Activated CD8-positive, alpha-beta T cell treated with anti-CD3 and anti-CD28 coated beads, Interleukin-2, amount 10 ng/mL, durations not matched to agents 7 days and 5 days (primary cell): ENCODE results near the gene CCNI. TPM values are rescaled to one million over a fixed set of nuclear protein-coding genes. Genes with fewer than 3 reads are reported as not detected.

Source experiments
- ATAC-seq: fragments of 150-1000 bp; cut with Tn5 transposase; one replicate; pipeline ENCODE4 v1.10.0; 2021; ENCODE audit warnings: moderate library complexity
- CTCF ChIA-PET: fragments of 350-600 bp; sonication (Branson Sonifier 250); formaldehyde crosslinking; loops from one replicate; lab custom pipeline; 2021; ENCODE audit warnings: antibody characterized with exemption; lab: Charles Lee
- POLR2A ChIA-PET: fragments of 350-600 bp; sonication (Branson Sonifier 250); formaldehyde crosslinking; loops from one replicate; lab custom pipeline; 2021; ENCODE audit warnings: antibody characterized with exemption; lab: Charles Lee
- DNase-seq: peaks from one replicate; pipeline ENCODE4 v3.0.0-alpha.2; 2020
- H3K27ac Mint-ChIP-seq: one replicate; pipeline ENCODE4 v1.8.0; 2021; ENCODE audit warnings: mild to moderate bottlenecking, mixed read lengths
- H3K27me3 Mint-ChIP-seq: one replicate; pipeline ENCODE4 v1.8.0; 2021; ENCODE audit warnings: low read depth, mixed read lengths
- H3K36me3 Mint-ChIP-seq: one replicate; pipeline ENCODE4 v1.8.0; 2021; ENCODE audit warnings: low read depth, mixed read lengths
- H3K4me1 Mint-ChIP-seq: one replicate; pipeline ENCODE4 v1.8.0; 2021; ENCODE audit warnings: low read depth, mixed read lengths
- H3K4me3 Mint-ChIP-seq: one replicate; pipeline ENCODE4 v1.8.0; 2021; ENCODE audit warnings: mild to moderate bottlenecking, mixed read lengths
- H3K9me3 Mint-ChIP-seq: one replicate; pipeline ENCODE4 v1.8.0; 2022; ENCODE audit warnings: mixed read lengths; ENCODE audit not compliant: insufficient read depth
- total RNA-seq, 2 experiments: library from RNA; stranded (reverse); gene quantifications; one replicate each; pipeline ENCODE4 v1.2.3, GENCODE V29; 2021

The CCNI gene
- total RNA-seq, 2 experiments from 2014 or later: 203 to 216 TPM

DNA sequence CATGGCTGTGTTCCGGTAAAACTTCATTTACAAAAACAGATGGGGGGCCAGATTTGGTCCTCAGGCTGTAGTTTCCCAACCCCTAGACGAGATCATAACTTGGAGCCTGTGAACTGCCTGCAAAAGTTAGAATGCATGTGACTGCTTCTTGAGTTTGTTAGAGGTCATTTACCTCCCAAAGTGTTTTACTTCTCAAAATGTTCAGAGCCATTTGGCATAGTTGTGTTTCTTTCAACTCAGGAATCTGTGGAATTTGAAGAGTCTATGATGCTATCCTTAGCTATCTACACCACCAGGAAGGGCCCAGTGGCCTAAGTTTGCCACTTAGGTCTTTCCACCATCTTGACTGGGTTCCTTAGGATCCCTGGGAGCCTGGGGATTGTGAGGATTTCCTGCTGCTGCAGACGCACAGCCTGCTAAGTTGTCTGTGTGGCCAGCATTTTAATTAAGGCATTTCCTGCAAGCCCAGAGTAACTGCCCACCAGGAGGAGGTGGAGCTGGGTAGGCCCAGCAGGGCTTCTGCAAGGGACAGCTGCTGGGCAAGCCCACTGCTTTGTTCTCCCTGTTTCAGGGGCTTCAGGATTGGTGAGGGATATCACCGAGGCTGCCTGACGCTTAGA is 53.1 kb downstream of the CCNI start:
- POLR2A ChIA-PET: no interaction called here
- DNase-seq (no peak), ATAC-seq (no peak)
- H3K4me1 Mint-ChIP-seq: peaks cover 16% of the 10 kb centered on the region
- no peaks in the 10 kb centered on the region for H3K27me3 Mint-ChIP-seq
- no peak overlapping the region for H3K4me3 Mint-ChIP-seq
- peaks cover 64% of the 10 kb centered on the region for H3K36me3 Mint-ChIP-seq
- CTCF ChIA-PET: no interaction called here
- H3K9me3 Mint-ChIP-seq: no peaks in the 10 kb centered on the region
- H3K27ac Mint-ChIP-seq: no peak overlapping the region

DNA sequence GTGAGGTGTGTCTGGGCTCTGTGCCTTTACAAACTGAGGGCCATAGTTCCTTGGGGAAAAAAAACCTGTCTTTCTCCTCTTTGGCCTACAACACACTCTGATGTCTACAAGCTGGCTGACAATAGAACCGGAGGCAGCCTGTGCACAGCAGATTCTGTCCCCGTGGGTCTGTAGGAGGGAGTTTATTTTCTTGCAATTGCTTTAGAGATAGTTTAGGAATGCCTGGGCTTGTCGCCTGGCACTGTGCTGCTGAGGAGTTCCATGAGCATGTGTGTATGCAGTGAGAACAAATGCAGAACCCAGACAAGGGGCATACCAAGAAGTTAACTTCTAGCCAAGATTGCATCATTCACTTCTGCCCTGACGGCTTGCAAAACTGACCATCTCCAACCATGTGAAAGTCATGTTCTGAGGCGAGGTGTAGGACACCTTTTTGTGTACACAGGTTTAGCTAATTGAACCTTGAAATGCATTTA is 54.1 kb downstream of the CCNI start:
- H3K4me1 Mint-ChIP-seq: peaks cover 12% of the 10 kb centered on the region
- ChIA-PET CTCF (interaction anchor here (1.7 kb wide), 1 partner anchor 32 kb away, joined by 3 read pairs; no protein-coding TSS in a partner anchor), POLR2A (no interaction called here)
- H3K27ac Mint-ChIP-seq: no peak overlapping the region
- H3K9me3 Mint-ChIP-seq: no peaks in the 10 kb centered on the region
- H3K36me3 Mint-ChIP-seq: peaks cover 62% of the 10 kb centered on the region
- H3K4me3 Mint-ChIP-seq: no peak overlapping the region
- no peak for ATAC-seq
- DNase-seq: no peak
- H3K27me3 Mint-ChIP-seq: no peaks in the 10 kb centered on the region

DNA sequence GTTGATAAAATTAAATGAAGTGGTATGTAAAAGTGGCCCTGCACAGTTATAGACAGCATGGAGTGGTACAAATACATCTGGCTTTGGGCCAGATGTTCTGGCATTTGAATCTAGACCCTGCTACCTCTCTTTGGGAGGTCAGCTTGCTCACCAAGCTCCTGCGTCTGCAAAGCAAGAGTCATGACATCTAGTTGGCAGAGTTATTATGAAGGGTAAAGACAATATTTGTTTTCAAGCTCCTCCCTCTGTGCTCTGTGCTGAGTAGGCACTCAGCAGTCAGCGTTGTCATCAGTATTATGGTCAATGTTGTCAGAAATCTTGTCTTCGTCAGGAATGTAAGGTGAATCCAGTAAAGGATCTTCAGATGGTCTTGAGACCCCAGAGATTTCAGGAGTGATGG is 55.8 kb downstream of the CCNI start:
- ChIA-PET CTCF (interaction anchor here (0.8 to 1.0 kb wide), 2 partner anchors 25 to 183 kb away, joined by 3 read pairs; no protein-coding TSS in a partner anchor), POLR2A (no interaction called here)
- no peak overlapping the region for H3K4me3 Mint-ChIP-seq
- DNase-seq (no peak), ATAC-seq (no peak)
- H3K36me3 Mint-ChIP-seq: peaks cover 62% of the 10 kb centered on the region
- H3K9me3 Mint-ChIP-seq: no peaks in the 10 kb centered on the region
- H3K4me1 Mint-ChIP-seq: peaks cover 7% of the 10 kb centered on the region
- no peaks in the 10 kb centered on the region for H3K27me3 Mint-ChIP-seq
- H3K27ac Mint-ChIP-seq: no peak overlapping the region

DNA sequence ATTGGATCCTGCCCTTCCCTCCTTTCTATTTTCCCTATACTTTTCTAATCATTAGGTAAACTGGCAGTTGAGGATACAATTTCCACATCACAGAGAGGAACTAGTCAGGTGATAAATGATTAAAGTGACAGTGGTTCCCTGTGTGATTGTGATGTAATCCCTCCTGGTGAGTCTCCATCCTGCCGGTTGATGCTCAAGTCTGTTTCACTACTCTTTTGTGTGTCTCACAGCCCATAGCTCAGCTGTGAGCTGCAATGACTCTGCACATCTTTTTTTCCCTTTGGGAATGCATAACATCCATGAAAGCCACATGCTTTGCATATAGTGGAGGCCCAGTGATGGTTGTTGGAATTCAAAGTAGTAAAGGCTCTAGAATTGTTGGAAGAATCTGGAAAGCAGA is 60.4 kb downstream of the CCNI start:
- Mint-ChIP-seq H3K27ac (no peak overlapping the region), H3K9me3 (no peaks in the 10 kb centered on the region), H3K36me3 (peaks cover 58% of the 10 kb centered on the region), H3K27me3 (no peaks in the 10 kb centered on the region), H3K4me1 (peaks cover 26% of the 10 kb centered on the region), H3K4me3 (no peak overlapping the region)
- POLR2A ChIA-PET: no interaction called here
- ATAC-seq (no peak), DNase-seq (no peak)
- CTCF ChIA-PET: interaction anchor here (0.9 to 1.3 kb wide), 4 partner anchors 17 to 28 kb away, joined by 3 to 6 read pairs (median 4); no protein-coding TSS in a partner anchor

DNA sequence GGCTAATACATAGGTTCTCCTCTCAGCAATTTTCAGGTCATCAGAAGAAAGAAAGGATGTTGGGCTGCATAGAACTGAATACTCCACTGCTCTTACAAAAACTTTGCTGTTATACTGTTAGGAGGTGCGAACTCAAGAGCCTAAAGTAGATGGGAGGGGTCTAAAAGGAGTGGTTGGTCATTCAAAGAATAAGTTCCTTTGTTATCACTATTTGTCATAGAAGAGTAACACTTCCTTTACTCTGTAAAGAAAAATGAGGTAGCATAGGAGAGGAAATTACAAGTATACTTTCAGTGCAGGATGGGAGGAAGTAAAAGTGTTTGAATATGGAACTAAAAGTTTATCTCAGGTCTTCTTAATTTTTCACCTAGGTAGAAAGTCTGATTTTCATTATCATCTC is 61.5 kb downstream of the CCNI start:
- Mint-ChIP-seq H3K4me3 (no peak overlapping the region), H3K4me1 (peaks cover 28% of the 10 kb centered on the region), H3K9me3 (no peaks in the 10 kb centered on the region), H3K27me3 (no peaks in the 10 kb centered on the region), H3K27ac (no peak overlapping the region), H3K36me3 (peaks cover 50% of the 10 kb centered on the region)
- peak; percentile 36 for ATAC-seq
- CTCF ChIA-PET: interaction anchor here (0.9 to 1.1 kb wide), 2 partner anchors 18 to 26 kb away, joined by 5 to 6 read pairs; no protein-coding TSS in a partner anchor
- DNase-seq: no peak
- POLR2A ChIA-PET: no interaction called here

DNA sequence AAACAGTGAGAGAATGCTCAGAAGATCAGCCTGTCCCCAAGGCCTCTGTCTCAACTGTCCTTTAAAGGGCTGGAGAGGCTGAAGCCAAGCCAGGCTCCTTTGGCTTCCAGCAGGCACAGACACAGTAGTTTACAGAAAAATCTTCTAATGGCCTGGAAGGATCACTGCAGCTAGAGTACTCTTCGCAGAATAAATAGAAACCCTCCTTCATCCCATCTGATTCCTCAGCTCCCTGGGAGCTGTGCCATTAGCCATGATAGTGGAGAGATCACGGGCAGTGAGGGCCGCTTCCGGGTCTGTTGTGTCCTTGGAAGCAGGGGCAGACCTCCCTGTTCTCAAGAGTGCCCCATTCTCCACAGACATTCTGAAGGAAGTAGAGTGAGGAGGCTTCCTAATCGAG is 63.1 kb downstream of the CCNI start:
- H3K27me3 Mint-ChIP-seq: no peaks in the 10 kb centered on the region
- peaks cover 41% of the 10 kb centered on the region for H3K4me1 Mint-ChIP-seq
- H3K9me3 Mint-ChIP-seq: no peaks in the 10 kb centered on the region
- H3K36me3 Mint-ChIP-seq: peaks cover 59% of the 10 kb centered on the region
- ChIA-PET CTCF (interaction anchor here (1.0 to 1.8 kb wide), 6 partner anchors 16 to 191 kb away, joined by 3 to 8 read pairs (median 4); no protein-coding TSS in a partner anchor), POLR2A (no interaction called here)
- no peak overlapping the region for H3K4me3 Mint-ChIP-seq
- no peak overlapping the region for H3K27ac Mint-ChIP-seq
- ATAC-seq (no peak), DNase-seq (no peak)

DNA sequence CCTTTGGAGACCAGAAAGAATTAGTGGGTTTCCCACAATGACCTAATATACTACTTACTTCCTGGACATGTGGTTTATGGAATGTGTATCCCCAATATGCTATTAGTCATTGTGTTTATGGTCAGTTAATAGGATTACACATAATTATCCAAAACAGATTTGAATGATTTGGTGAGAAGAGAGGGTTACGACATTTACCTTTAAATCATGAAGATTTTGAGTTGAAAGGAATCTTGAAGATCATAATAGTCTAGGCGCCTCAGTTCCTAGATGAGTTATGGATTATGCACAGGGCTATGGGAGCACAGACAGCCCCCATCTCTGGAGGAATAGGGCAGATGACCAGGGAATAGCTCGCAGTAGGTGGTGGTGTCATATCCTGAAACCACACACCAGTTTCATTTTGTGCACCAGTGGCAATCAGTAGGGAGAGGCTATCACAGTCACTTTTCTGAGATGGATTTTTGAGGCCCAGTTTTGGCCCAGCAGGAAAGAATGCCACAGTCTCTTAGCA is 64.9 kb downstream of the CCNI start:
- Mint-ChIP-seq H3K4me1 (peaks cover 51% of the 10 kb centered on the region), H3K27ac (no peak overlapping the region), H3K4me3 (no peak overlapping the region), H3K9me3 (no peaks in the 10 kb centered on the region), H3K36me3 (peaks cover 66% of the 10 kb centered on the region), H3K27me3 (no peaks in the 10 kb centered on the region)
- ChIA-PET CTCF (interaction anchor here (1.4 kb wide), 2 partner anchors 18 to 41 kb away, joined by 4 to 7 read pairs; no protein-coding TSS in a partner anchor), POLR2A (interaction anchor here (0.6 kb wide), 1 partner anchor 1518 kb away, joined by 3 read pairs; no protein-coding TSS in a partner anchor)
- ATAC-seq (no peak), DNase-seq (no peak)

DNA sequence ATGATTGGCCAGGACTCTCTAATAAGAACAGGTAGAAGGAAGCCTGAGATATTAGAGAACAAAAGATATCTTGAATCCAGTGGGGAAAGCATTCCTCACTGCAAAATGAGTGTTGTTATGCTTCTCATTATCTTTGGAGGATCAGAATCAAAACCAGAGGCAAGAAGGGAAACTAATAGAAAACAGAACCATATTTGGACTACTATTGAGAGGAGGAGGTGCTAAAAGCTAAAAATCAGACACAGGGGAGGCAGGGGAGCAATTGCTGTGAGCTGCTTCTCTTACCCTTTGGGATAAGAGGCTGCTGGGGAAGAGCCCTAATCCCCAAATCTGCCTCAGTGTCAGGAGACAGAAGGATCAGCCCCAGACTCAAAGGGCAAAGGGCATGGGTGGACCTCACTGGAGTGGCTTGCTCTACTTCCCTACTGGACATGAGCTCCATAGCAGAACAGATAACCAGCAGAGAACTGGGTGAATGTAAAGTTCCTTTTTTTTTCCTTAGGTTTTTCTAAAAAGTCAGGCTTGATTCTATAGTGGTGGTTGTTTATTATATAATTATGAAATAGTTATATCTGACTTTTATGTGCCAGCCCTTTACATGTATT is 66.2 kb downstream of the CCNI start:
- no peak for DNase-seq
- no peak for ATAC-seq
- ChIA-PET POLR2A (no interaction called here), CTCF (interaction anchor here (1.0 to 1.4 kb wide), 2 partner anchors 35 to 42 kb away, joined by 3 to 7 read pairs; no protein-coding TSS in a partner anchor)
- Mint-ChIP-seq H3K9me3 (no peaks in the 10 kb centered on the region), H3K36me3 (peaks cover 59% of the 10 kb centered on the region), H3K4me1 (peaks cover 41% of the 10 kb centered on the region), H3K27ac (no peak overlapping the region), H3K4me3 (no peak overlapping the region), H3K27me3 (no peaks in the 10 kb centered on the region)

DNA sequence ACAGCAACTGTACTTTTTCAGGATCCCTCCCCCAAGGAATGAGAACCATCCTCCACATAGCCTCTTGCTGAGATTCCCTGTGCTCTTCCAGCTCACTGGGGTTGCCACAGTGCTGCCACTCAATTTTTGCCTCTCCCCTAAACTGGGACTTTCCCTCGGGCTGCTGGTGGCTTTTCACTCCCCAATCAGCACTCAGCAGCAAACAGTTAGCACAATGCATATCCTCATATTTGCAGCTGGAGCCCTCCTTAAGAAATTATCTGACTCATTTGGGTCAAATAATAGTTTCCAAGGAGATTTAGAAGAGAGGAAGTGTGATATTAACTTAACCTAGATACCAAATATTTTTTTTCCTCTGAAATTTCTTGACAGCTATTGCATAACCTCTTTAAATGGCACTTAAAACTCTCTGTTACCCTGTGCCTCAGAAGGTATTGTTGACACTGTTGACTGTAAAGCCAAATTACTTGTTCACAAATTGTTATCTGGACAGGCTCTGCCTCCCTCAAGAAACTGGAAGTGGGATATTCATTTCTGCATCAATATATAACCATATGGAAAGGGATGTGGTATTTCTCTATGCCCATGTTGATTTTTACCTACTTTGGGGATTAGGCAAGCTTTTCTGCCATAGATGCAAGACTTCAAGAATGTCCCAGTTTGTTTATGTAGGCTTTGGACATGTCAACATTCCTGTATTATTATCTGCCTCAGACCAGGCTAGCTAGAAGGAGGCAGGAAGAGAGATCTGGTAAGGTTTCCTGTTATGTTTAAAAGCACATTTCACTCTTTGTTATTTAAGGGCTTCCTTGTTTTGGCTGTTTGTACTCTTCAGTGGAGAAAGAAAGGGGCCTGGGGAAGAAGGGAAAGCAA is 68.2 kb downstream of the CCNI start:
- Mint-ChIP-seq H3K36me3 (peaks cover 60% of the 10 kb centered on the region), H3K9me3 (no peaks in the 10 kb centered on the region), H3K4me3 (no peak overlapping the region), H3K27me3 (no peaks in the 10 kb centered on the region), H3K4me1 (peaks cover 39% of the 10 kb centered on the region), H3K27ac (peak overlapping the region; percentile 39)
- peak; percentile 69 for ATAC-seq
- no peak for DNase-seq
- POLR2A ChIA-PET: no interaction called here
- CTCF ChIA-PET: interaction anchor here (1.2 to 1.6 kb wide), 3 partner anchors 12 to 197 kb away, joined by 4 to 12 read pairs (median 6); no protein-coding TSS in a partner anchor

DNA sequence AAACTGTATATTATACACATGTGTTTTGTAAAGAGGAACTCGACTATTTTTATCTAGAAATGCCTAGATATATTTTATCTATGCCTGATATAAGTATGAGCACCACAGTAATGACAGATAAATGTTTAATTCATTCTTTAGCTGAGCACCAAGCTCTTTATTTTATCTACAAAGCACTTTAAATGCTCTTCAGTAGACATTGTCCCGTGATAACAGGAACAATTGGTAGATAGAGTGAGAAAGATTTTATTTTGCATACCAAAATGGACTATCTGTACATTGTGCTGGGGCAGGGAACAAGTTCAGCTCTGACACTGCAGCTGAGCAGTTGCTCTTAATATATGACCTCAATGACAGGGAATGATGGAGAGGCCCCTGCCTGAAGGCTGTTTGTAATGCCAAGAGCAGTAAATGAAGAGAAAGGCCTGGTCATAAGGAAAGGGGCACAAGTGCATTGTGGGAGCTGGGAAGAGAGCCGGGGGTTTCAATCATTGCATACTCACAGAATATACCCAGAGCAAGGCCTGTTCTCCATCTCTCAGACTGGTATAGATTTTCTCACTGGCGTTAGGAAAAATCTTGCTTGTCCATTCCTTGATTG is 68.9 kb downstream of the CCNI start:
- Mint-ChIP-seq H3K4me1 (peaks cover 38% of the 10 kb centered on the region), H3K27me3 (no peaks in the 10 kb centered on the region), H3K9me3 (no peaks in the 10 kb centered on the region), H3K27ac (no peak overlapping the region), H3K36me3 (peaks cover 61% of the 10 kb centered on the region), H3K4me3 (no peak overlapping the region)
- CTCF ChIA-PET: interaction anchor here (0.9 to 1.6 kb wide), 4 partner anchors 12 to 197 kb away, joined by 3 to 12 read pairs (median 5); no protein-coding TSS in a partner anchor
- no peak for ATAC-seq
- POLR2A ChIA-PET: no interaction called here
- no peak for DNase-seq

DNA sequence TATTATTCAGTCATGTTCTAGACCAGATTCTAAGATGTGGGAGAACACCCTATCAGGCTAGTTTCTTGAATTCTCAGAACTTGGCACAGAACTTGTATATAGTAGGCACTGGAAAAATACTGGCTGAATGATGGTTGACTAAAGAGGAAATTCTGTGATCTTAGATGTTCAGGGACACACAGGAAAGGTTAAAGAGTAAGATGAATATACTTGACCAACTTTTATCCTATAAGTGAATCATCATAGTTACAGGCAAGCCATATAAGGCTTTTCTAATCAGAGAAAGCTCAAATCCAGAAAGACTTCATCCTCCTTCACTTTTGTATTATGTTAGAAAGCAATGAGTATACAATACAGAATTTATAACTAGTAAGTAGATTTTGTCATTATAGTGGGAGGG is 72.4 kb downstream of the CCNI start:
- H3K4me3 Mint-ChIP-seq: no peak overlapping the region
- no peak overlapping the region for H3K27ac Mint-ChIP-seq
- H3K9me3 Mint-ChIP-seq: no peaks in the 10 kb centered on the region
- no peaks in the 10 kb centered on the region for H3K27me3 Mint-ChIP-seq
- DNase-seq: no peak
- no peak for ATAC-seq
- ChIA-PET POLR2A (no interaction called here), CTCF (interaction anchor here (1.3 kb wide), 1 partner anchor 42 kb away, joined by 7 read pairs; no protein-coding TSS in a partner anchor)
- H3K36me3 Mint-ChIP-seq: peaks cover 53% of the 10 kb centered on the region
- H3K4me1 Mint-ChIP-seq: peaks cover 28% of the 10 kb centered on the region
